Measurements from ENCODE around the gene RPL36.
A peak's percentile ranks its signal among the peaks of the same experiment; 100 is the strongest.
"Not testable (repeated sequence)": the region's sequence is repeated elsewhere in the genome, so short reads cannot be mapped to it uniquely, and the experiment has no call there.

The RPL36 gene

GRCh38 chr19:5703819-5704818, 14.0 kb downstream of the RPL36 start:
- no peak for DNase-seq (ENCODE audit: low read depth in 2 of 2, low spot score in 1 of 2)

DNA sequence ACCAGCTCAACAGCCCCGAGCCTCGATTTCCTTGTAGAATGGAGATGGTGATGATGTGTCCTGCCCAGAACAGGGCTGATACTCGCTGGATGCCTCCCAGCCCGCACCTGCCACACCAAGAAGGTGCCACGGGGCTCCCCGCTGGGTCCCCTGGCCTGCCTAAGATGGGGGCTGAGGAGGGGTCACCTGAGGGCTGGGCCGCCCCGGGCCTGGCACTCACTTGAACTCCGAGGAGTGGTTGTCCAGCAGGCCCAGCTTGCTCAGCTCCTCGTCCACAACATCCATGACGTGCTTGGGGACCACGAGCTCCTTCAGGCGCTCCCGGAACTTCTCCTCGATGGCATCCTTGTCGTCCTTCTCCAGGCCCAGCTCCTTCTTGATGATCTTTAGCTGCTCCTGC, 15.5 kb downstream of the RPL36 start:
- no peak for DNase-seq (ENCODE audit: low read depth in 2 of 2, low spot score in 1 of 2)

GRCh38 chr19:5706876-5707573, 16.9 kb downstream of the RPL36 start:
- no peak for DNase-seq (ENCODE audit: low read depth in 2 of 2, low spot score in 1 of 2)

- DNase-seq (ENCODE audit: low read depth in 2 of 2, low spot score in 1 of 2) = no peak
Measured at GRCh38 chr19:5707576-5708575, 17.8 kb downstream of the RPL36 start.

GRCh38 chr19:5711025-5711424, 20.9 kb downstream of the RPL36 start:
- DNase-seq (ENCODE audit: low read depth in 2 of 2, low spot score in 1 of 2) = no peak

GRCh38 chr19:5711713-5712161, 21.6 kb downstream of the RPL36 start:
- no peak for DNase-seq (ENCODE audit: low read depth in 2 of 2, low spot score in 1 of 2)

GRCh38 chr19:5713228-5713627, 23.1 kb downstream of the RPL36 start:
- no peak for DNase-seq (ENCODE audit: low read depth in 2 of 2, low spot score in 1 of 2)

DNA sequence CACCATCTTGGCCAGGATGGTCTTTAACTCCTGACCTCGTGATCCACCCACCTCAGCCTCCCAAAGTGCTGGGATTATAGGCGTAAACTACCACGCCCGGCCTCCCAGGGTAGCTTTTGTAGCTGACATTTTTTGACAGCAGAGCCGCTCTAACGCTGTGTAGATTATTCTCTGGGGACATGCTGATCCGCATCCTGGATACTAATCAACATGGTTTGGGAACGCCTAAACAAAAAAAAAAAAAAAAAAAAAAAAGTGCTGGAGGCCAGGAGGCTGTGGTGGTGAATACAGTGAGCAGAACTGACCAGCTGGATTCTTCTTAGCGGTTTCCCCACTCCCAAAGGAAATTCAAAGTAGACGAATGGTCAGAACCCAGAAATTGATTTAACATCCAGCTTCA, 24.7 kb downstream of the RPL36 start:
- no peak for DNase-seq (ENCODE audit: low read depth in 2 of 2, low spot score in 1 of 2)

DNA sequence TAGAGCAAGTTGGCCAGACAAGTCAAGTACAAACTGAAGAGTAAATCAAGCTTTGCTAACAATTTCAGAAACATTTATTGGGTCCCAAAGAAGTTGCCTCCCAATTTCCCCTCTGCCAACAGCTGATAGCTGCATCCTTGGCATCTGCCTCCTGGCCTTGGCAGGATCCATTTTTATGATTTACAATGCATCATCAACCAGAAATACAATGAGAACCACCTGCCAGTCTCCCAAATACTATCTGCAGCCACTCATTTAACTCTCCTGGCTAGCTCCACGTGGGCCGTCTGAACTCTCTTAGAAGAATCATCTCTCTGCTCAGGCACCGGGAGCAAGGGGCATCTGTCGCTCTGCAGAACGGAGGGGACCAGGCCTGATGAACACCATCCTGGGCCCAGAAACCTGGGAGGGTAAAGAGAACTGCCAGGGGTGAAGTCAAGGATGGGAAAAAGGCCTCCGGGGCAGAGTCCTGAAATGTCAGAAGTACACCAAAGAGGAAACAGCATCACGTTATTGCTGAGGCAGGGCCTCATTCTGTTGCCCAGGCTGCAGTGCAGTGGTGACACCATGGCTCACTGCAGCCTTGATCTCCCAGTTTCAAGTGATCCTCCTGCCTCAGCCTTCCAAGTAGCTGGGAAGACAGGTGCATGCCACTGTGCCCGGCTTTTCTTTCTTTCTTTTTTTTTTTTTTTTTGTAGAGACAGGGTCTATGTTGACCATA, 27.3 kb downstream of the RPL36 start:
- DNase-seq (ENCODE audit: low read depth in 2 of 2, low spot score in 1 of 2) = no peak

DNA sequence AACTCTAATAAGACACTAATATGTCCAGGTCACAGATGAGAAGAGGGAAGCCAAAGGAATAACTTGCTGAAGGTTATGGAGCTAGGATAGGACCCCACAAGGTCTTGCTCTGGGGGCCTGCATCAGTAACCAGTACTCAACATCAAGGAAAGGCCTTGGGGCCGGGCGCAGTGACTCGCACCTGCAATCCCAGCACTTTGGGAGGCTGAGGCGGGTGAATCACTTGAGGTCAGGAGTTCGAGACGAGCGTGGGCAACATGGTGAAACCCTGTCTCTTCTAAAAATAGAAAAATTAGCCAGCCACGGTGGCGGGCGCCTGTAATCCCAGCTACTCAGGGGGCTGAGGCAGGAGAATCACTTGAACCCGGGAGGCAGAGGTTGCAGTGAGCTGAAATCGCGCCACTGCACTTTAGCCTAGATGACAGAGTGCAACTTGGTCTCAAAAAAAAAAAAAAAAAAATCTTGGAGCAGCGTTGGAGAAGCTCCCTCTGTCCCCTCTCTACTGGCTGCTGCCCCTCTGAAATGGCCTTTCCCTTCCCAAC, 28.0 kb downstream of the RPL36 start:
- peak in 1 of 2 donors; percentile 38 for DNase-seq (ENCODE audit: low read depth in 2 of 2, low spot score in 1 of 2)

GRCh38 chr19:5718579-5719273, 28.6 kb downstream of the RPL36 start:
- DNase-seq (ENCODE audit: low read depth in 2 of 2, low spot score in 1 of 2) = no peak

DNA sequence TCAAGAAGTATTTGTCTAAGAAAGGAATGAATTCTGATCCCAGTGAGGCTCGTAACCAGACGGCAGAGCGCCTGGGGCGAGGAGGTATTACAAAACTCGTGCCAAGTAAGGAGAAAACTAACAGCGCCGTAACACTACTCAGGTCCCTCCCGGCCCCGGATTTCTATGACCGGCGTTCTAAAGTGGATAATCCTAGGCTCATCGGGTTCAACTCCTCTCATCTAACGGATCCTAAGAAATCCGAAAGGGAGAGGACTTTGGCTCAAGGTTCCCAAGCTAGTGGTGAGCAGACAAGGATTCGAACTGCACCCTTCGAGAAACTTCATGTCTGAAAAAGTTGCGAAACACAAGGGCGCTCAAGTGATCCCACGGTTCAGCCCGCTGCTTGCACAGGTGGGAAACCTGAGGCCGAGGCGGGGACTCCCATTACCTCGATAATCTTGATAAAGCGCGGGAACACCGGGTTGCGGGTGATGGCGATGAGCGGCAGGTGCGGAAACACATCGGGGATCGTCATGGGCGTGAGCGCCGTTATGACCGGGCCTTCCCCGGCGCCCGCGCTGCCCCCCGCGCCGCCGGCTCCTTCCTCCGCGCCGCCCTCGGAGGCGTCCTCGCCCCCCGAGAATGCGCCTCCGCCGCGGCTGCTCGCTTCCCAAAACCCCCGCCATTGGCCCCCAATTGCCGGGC, 29.3 kb downstream of the RPL36 start:
- no peak for DNase-seq (ENCODE audit: low read depth in 2 of 2, low spot score in 1 of 2)

DNA sequence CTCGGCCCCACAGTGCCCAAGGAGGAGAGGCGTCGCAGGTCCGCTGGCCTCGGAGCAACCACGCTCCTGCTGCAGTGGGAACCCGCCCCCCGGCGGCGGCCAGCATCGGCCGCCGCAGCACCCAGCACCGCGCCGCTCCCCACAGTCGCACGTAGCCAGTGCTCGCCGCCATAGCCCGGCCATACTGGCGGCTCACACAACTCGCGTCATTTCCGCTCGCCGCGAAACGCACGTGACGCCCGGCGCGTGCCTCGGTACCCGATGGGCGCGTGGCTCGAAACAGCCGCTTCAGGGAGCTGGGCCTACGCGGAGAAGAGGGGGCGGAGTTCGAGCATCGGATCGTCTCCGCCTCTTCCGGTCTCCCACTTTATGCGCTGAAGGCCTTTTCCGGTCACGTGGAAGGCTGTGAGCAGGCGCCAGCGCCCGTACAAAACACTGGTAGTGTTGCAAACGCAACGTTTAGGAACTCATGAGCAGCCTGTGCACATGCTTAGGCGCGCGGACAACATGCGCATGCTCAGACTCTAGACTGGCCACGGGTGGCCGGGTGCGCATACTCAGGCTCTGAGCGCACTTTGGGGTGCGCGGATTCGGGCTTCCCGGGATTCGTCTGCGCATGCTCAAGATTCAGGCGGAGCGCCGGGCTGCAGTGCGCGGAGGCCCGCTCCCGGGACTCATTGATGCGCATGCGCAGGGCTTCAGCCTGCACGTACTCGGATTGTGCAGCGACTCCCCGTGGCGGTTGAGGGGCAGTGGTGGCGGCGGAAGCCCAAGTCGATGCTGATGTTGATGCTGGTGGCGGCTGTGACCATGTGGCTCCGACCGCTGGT, 30.1 kb downstream of the RPL36 start, which contains the start of the genes CATSPERD and LONP1:
CATSPERD (plus strand) TSS at position 677 of the 830 bp plus-strand sequence; CDS start at position 778, 101 bp downstream.
LONP1 (minus strand) TSS at position 186 of the 830 bp plus-strand sequence; CDS start at position 172, 14 bp downstream.
- DNase-seq (ENCODE audit: low read depth in 2 of 2, low spot score in 1 of 2) = peak; percentile 90 to 96

DNA sequence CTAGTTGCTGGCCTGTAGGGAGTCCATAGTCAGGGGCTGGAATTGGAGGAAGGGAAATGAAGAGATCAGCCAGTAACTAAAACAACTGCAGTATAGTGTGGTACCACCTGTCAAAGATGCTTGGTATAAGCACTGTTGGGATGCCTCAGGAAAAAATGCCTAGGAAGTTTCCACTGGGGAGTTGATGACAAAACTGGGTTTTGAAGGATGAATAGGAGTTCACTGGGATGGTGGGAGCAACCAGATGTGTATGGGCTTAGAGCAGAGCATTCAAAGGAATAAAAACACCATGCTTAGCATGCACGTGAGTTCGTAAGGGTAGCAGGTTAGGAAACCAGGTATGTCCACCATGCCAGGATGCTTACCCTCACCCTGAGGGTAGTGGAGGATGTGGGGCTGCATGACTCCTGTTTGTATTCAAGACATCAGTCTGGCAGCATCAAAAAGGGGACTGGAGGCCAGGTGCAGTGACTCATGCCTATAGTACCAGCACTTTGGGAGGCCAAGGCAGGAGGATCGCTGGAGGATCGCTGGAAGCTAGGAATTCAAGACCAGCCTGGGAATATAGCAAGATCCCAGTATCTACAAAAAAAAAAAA, 37.5 kb downstream of the RPL36 start:
- DNase-seq (ENCODE audit: low read depth in 2 of 2, low spot score in 1 of 2) = no peak

DNA sequence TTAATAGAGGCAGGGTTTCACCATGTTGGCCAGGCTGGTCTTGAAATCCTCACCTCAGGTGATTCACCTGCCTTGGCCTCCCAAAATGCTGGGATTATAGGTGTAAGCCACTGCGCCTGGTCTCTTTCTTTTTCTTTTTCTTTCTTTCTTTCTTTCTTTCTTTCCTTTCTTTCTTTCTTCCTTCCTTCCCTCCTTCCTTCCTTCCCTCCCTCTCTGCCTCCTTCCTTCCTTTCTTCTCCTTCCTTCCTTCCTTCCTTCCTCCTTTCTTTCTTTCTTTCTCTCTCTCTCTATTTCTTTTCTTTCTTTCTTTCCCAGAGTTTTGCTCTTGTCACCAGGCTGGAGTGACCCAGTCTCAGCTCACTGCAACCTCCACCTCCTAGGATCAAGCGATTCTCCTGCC, 43.1 kb downstream of the RPL36 start:
- not testable (repeated sequence) for DNase-seq (ENCODE audit: low read depth in 2 of 2, low spot score in 1 of 2)

DNA sequence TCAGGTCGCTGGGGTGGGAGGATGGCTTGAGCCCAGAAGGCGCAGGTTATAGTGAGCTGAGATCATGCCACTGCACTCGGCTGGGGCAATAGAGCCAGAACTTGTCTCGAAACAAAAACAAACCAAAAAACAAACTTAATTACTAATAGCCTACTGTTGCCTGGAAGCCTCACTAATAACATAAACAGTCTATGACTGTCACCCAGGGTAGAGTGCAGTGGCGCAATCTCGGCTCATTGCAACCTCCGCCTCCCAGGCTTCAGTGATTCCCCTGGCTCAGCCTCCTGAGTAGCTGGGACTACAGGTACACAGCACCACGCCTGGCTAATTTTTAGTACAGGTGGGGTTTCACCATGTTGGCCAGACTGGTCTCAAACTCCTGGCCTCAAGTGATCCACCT, 48.3 kb downstream of the RPL36 start:
- DNase-seq (ENCODE audit: low read depth in 2 of 2, low spot score in 1 of 2) = no peak
